Psoas muscle (tissue), 8 donors: Measurements from ENCODE around the gene TBK1. TPM values are rescaled to one million over a fixed set of nuclear protein-coding genes. Genes with fewer than 3 reads are reported as not detected.

Source experiments
- ATAC-seq, 4 donors: fragments of 200-7000 bp; cut with Tn5 transposase; one replicate each; pipeline ENCODE4 v1.9.1; 2020; ENCODE audit warnings: moderate library complexity in 3 of 4, mild to moderate bottlenecking in 2 of 4
- DNase-seq, 2 donors: peaks; one replicate each; pipeline ENCODE4 v3.0.0-alpha.2; 2020
- H3K27ac ChIP-seq: fragments of 200-600 bp; one replicate; pipeline ENCODE4 v1.8.0; 2022
- H3K27me3 ChIP-seq, 3 donors: fragments of 200-600 bp in 1 of 3; one replicate each; pipeline versions ENCODE4 v1.6.1 to v1.8.0; 2013 to 2022; ENCODE audit warnings: low read length in 2 of 3, mild to moderate bottlenecking in 2 of 3, moderate library complexity in 1 of 3; ENCODE audit not compliant: insufficient read depth in 3 of 3
- H3K36me3 ChIP-seq, 2 donors: fragments of 200-600 bp in 1 of 2; one replicate each; pipeline versions ENCODE4 v1.6.1 to v1.8.0; 2013 to 2022; ENCODE audit warnings: low read depth in 1 of 2, mild to moderate bottlenecking in 1 of 2, moderate library complexity in 1 of 2; ENCODE audit not compliant: insufficient read depth in 1 of 2
- H3K4me1 ChIP-seq: fragments of 200-600 bp; one replicate; pipeline ENCODE4 v1.8.0; 2022
- H3K4me3 ChIP-seq: fragments of 200-600 bp; one replicate; pipeline ENCODE4 v1.8.0; 2022; ENCODE audit warnings: mild to moderate bottlenecking
- H3K9me3 ChIP-seq: fragments of 200-600 bp; one replicate; pipeline ENCODE4 v1.8.0; 2022
- CTCF ChIP-seq: fragments of 200-600 bp; IDR thresholded peaks from one replicate; pipeline ENCODE4 v1.8.0; 2022; ENCODE audit warnings: antibody characterized with exemption
- WGBS, 3 donors: extraction: QIAGEN DNeasy Blood & Tissue Kit; methylation state at CpG; one replicate each; pipeline versions ENCODE4 v1.1.6 to v1.1.7; 2013; 5-methylcytosine and 5-hydroxymethylcytosine counted together
- intact Hi-C, 2 donors: fragments of 100-400 bp; cut with DNase I; formaldehyde crosslinking; loops; one replicate each; pipeline versions ENCODE4 v1.11.0 to v1.14.2; 2022
- polyA plus RNA-seq, 3 donors: library from polyadenylated mRNA; stranded (reverse); fragments of 200-250 nt; gene quantifications; one replicate each; pipeline ENCODE4 v1.2.3, GENCODE V29; 2013
- total RNA-seq, 4 donors: library from RNA; stranded (reverse); fragmentation: NEBNext Ultra II Directional in 2 of 4; extraction: Animal tissue kit (Norgen Biotek cat#: 25700) in 2 of 4; gene quantifications; one replicate each; pipeline versions ENCODE4 v1.2.1 to v1.2.4, GENCODE V29; 2021 to 2023
- donor health status: healthy with polysubstance abuse.
- donor health status: DM: no; HTN: no; CAD: no; lungs with moderate emphysema.
- donor health status: Bipolar disorder and iron deficiency.
- donor health status: healthy.
- donor health status: DM: yes; HTN: yes; CAD: no.
- donor health status: DM: no; HTN: no; CAD: no.
- donor health status: DM: no; HTN: no; CAD: no.
- donor health status: DM: yes; HTN: yes; CAD: no.

The TBK1 gene
- total and polyA plus RNA-seq, 7 donors: 11.6 to 39.8 (median 19.9) TPM

GRCh38 chr12:64404470-64405256 lies 47.3 kb upstream of the TBK1 start:
- DNase-seq (peak in 1 of 2 donors; percentile 69), ATAC-seq (peak; percentile 59 to 76 (median 64))
- Histone ChIP-seq H3K9me3 (no peaks in the 10 kb centered on the region), H3K36me3 (peaks cover 0 to under 1% of the 10 kb centered on the region in 2 donors), H3K27me3 (no peaks in the 10 kb centered on the region), H3K4me1 (peaks cover 8% of the 10 kb centered on the region), H3K4me3 (peak overlapping the region; percentile 99), H3K27ac (peak overlapping the region; percentile 99)
- 0 to 1% (median 0%) methylated on average over 65 to 78 of the region's 78 CpGs for WGBS, 3 donors
- TF ChIP-seq CTCF: no peak
- intact Hi-C loops: loop anchor here (5.0 to 10.0 kb wide), 2 partner anchors 48 to 180 kb away; partner anchors contain the start of genes TBK1 (in 2 of the 2) and KICS2 (in 1 of the 2)

GRCh38 chr12:64407342-64408223 lies 44.3 kb upstream of the TBK1 start:
- 82 to 86% (median 85%) methylated on average over 9 of the region's 9 CpGs for WGBS, 3 donors
- H3K4me1 ChIP-seq: peaks cover 8% of the 10 kb centered on the region
- H3K36me3 ChIP-seq: peaks cover 4 to 29% of the 10 kb centered on the region in 2 donors
- TF ChIP-seq CTCF: no peak
- no peak overlapping the region for H3K27ac ChIP-seq
- H3K4me3 ChIP-seq: no peak overlapping the region
- ATAC-seq: no peak
- H3K27me3 ChIP-seq: no peaks in the 10 kb centered on the region
- H3K9me3 ChIP-seq: no peaks in the 10 kb centered on the region
- no peak for DNase-seq
- intact Hi-C loops: loop anchor here (5.0 to 10.0 kb wide), 2 partner anchors 45 to 183 kb away; partner anchors contain the start of genes TBK1 (in 2 of the 2) and KICS2 (in 1 of the 2)

- DNase-seq: no peak
- no peak for ATAC-seq
- peaks cover 14 to 68% of the 10 kb centered on the region in 2 donors for H3K36me3 ChIP-seq
- H3K27ac ChIP-seq: no peak overlapping the region
- H3K4me3 ChIP-seq: no peak overlapping the region
- intact Hi-C loops: loop anchor here in 1 of 2 donors (5.0 kb wide), 1 partner anchor 86 kb away; no protein-coding TSS in a partner anchor
- H3K27me3 ChIP-seq: no peaks in the 10 kb centered on the region
- TF ChIP-seq CTCF: no peak
- H3K4me1 ChIP-seq: no peaks in the 10 kb centered on the region
- WGBS, 3 donors: 94 to 99% (median 96%) methylated on average over 2 of the region's 2 CpGs
- H3K9me3 ChIP-seq: no peaks in the 10 kb centered on the region
Measured at GRCh38 chr12:64411427-64411826, 40.5 kb upstream of the TBK1 start.

GRCh38 chr12:64412459-64412858 lies 39.5 kb upstream of the TBK1 start:
- H3K27ac ChIP-seq: no peak overlapping the region
- DNase-seq (no peak), ATAC-seq (no peak)
- H3K4me1 ChIP-seq: no peaks in the 10 kb centered on the region
- peaks cover 14 to 78% of the 10 kb centered on the region in 2 donors for H3K36me3 ChIP-seq
- no peak overlapping the region for H3K4me3 ChIP-seq
- H3K9me3 ChIP-seq: no peaks in the 10 kb centered on the region
- 64 to 86% (median 74%) methylated on average over 2 of the region's 2 CpGs for WGBS, 3 donors
- H3K27me3 ChIP-seq: no peaks in the 10 kb centered on the region
- intact Hi-C loops: loop anchor here in 1 of 2 donors (5.0 kb wide), 1 partner anchor 85 kb away; no protein-coding TSS in a partner anchor
- TF ChIP-seq CTCF: no peak
